IPS DF 19.7 (cell line): ENCODE results near the gene EGFLAM.

Experiments used
- DNase-seq: peaks from one replicate; pipeline ENCODE4 v3.0.0-alpha.2; 2013; ENCODE audit warnings: low read depth, low spot score

The EGFLAM gene

GRCh38 chr5:38258319-38259061 lies at the start of gene EGFLAM:
Gene EGFLAM (plus strand): TSS chr5:38258559. CDS start chr5:38258755, 196 bp downstream.
- no peak for DNase-seq

GRCh38 chr5:38208782-38209378 lies 49.5 kb upstream of the EGFLAM start:
- DNase-seq, result no peak

DNA sequence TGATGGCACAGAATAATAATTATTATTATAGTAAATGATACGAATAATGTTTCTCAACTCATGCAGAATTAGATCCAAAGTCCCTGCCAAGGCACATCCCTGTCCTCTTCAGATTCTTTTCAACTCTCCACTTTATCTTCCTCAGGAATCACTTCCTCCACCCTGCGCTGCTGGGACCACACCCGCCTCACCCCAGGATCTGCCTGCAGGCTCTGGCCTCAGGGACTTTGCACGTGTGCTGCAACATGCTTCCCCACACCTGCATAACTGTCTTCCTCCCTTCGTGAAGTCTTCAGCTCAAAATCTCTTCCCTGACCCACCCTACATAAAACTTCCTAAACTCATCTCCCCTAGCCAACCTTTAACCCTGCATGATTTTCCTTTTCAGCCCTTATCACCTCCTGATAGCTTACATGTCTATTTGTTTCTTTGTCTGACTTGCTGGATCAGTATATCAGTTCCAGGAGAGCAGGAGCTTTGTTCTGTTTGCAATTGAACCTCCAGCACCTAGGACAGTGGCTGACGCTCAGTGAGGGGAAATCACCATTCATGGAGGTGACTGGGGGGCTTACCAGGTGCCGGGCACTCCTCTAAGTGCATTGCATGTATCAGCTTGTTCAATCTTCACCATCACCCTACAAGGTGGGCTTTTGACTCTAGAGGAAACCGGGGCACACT lies 47.5 kb upstream of the EGFLAM start:
- DNase-seq, result no peak

GRCh38 chr5:38211354-38211710 lies 47.0 kb upstream of the EGFLAM start:
- DNase-seq, result no peak

GRCh38 chr5:38212307-38212706 lies 46.1 kb upstream of the EGFLAM start:
- DNase-seq, result no peak

DNA sequence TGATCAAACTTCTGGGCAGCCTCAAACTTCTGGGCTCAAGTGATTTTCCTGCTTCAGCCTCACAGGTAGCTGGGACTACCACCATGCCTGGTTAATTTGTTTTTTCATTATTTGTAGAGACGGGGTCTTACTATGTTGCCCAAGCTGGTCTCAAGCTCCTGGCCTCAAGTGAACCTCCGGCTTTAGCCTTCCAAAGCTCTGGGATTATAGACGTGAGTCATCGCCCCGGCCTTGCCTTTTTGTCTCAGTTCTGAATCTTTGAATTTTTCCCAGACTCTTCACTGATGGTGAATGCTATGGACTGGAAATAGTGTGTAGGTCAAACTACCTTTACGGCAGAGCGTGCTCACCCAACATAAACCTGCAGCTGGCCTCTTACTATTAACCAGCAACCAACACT lies 32.3 kb upstream of the EGFLAM start:
- DNase-seq, result no peak

- no peak for DNase-seq
These were observed 29.4 kb upstream of the EGFLAM start for GRCh38 chr5:38228914-38229313.

DNA sequence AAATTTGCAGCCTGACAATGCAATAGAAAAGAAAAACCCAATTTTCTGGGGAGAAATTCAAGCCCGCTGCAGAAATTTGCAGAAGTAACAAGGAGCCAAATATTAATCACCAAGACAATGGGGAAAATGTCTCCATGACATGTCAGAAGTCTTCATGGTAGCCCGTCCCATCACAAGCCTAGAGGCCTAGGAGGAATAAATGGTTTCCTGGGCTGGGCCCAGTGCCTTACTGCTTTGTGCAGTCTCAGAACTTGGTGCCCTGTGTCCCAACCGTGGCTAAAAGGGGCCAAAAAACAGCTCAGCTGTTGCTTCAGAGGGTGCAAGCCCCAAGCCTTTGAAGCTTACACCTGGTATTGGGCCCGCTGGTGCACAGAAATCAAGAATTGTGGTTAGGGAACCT lies 23.6 kb upstream of the EGFLAM start:
- DNase-seq, result no peak

DNA sequence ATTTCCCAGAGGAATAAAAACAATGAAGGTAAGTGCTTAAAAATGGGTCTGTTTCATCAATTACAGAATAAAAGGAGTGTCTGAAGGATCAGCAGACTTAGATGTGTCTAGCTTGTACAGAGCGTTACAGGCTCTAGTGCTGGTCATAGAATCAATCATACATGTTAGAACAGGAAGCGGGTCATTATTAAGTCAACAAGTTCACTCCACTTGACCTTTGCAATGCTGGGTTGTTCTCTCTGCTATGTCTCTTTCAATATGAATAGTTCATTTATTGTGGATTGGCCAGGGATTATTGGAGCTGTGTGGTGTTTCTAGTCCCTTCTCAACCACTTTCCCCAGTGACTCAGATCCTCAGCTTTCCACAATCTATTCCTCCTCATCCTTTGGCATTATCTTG lies 20.7 kb upstream of the EGFLAM start:
- DNase-seq, result no peak

GRCh38 chr5:38240212-38240611 lies 18.1 kb upstream of the EGFLAM start:
- no peak for DNase-seq

GRCh38 chr5:38241655-38242054 lies 16.7 kb upstream of the EGFLAM start:
- no peak for DNase-seq

DNA sequence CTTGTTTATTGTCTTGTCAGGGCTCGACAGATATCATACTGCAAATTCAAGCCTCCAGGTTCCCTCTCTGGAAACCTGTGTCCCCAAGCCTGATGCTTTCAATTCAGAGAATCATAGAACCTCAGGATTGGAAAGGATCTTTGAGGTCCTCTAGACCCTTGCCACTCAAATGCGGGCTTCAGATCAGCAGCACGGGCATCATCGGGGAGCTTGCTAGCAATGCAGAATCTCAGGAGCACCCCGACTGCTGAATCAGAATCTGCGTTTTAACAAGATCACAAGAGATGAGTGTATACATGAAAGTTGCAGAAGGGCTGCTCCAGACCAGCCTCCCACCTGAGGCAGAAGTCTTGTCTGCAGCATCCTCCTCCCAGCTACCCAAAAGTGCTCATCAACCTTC lies 13.1 kb upstream of the EGFLAM start:
- no peak for DNase-seq

- DNase-seq, result no peak
These were observed 9.1 kb upstream of the EGFLAM start for GRCh38 chr5:38249301-38249700.

DNA sequence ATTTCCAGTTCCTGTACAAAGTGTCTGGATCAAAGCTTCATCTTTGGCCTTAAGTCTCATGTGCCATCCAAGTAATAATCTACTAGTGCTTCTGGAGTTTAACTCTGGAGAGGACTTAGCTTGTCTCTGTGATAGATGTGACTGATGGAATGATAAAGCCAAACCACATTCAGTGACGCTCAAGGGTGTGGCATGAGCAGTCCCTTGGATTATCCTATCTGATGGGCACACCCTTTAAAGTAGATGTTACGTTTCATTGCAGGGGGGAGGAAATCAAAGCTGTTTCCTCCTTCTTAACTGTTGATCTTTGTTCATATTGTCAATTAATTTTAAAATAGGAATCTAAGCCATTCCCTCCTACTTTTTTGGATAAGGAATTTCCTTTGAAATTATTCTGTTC lies 8.5 kb upstream of the EGFLAM start:
- DNase-seq, result no peak

DNA sequence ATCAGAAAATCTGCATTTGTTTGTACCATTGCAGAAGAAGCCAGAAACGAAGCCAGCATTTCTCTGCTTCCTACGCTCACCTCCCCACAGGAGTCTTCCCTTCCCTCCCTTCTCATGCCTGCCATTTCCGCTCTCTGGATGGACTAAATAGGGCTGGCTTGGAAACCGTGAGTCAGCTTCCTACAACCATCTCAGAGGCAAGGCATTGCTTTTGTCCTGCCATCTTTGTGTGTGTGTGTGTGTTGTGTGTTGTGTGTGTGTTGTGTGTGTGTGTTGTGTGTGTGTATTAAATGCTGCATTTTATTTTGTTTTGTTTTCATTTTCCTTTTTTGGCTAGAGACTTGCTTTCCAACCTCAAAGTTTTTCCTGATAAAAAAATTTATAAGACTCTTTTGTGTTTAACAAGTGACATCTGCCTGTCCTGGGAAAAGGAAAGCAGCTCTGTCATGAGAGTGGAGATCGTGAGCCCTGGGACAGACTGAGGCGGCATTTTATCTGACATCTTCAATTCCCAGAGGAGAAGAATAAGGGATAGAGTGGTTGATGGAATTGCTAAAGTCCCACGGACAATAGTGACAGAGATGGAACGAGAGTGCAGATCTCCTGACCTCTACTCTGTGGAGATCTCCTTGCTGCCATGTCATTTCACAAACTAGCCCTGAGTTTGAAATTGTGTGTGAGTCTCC lies 7.5 kb upstream of the EGFLAM start:
- no peak for DNase-seq

DNA sequence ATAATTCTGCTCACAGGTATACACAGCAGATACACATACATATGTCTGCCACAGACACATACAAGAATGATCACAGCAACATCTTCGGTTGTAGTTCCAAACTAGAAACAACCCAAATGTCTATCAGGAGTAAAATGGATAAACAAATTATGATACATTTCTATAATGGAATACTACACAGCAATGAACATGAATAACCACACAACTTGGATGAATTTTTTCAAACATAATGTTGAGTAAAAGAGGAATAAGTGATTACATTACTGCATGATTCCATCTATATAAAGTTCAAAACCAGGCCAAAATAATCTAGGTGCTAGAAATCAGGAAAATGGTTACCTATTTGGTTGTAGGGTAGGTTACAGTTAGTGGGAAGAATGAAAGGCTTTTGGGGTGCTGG lies 4.6 kb upstream of the EGFLAM start:
- DNase-seq, result no peak

- no peak for DNase-seq
These were observed 884 bp upstream of the EGFLAM start for GRCh38 chr5:38257308-38258041.

DNA sequence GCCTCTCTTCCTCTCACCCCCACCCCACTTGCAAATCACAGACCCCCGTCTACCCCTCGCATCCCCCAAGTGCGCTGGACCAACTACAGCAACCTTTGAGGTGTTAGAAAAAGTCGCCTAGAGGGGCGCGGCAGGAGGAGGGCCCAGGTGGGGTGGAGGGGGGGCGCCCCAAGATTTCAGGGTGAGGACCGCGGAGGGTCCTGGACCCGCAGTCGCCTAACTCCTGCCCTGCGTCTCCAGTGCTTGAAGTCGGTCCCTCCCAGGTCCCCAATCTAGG lies 379 bp upstream of the EGFLAM start:
- DNase-seq, result no peak

GRCh38 chr5:38259062-38259808 lies 876 bp downstream of the EGFLAM start:
- DNase-seq, result no peak

DNA sequence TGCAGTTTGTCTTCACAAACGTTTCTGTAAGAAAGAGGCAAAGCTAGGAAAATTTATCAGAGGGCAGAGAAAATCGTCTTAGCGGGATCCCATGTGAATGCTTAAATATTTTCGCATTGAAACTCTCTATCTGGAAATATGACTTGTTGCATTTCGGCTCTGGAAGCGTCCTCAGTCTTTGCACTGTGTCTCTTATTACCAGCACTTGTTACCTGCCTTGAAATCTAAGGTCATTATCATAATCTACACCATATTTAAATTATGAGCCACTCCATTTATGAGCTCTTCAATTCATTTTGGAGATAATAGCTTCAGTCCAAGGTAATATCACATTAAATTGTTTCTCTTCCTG lies 1.4 kb downstream of the EGFLAM start:
- DNase-seq, result no peak

DNA sequence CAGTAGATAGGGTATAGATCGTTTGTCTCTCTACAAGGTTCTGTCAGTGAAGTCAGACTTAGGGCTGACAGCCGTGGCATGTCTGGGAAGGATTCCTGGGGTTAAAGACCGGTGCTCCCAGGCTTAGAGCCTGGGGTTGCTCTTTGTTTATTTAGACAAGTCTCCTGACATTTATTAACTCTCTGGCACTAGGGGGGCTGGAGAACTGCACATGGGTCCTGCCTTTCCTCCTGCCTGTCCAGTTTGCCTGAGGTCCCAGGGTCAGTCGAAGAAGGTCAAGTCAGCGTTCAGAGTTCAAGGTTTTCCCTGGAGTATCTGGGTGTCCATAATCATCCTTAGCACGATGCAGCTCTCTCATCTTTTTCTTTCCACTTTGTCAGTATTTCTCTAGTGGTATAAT lies 5.6 kb downstream of the EGFLAM start:
- DNase-seq, result no peak
